MV-4-11 (cell line): ENCODE data around the gene DCLK1.
"Not testable (repeated sequence)": the region's sequence is repeated elsewhere in the genome, so short reads cannot be mapped to it uniquely, and the experiment has no call there.

Source experiments
- DNase-seq: peaks from one replicate; lab custom pipeline; 2025; lab: John Stamatoyannopoulos, UW

DCLK1 gene

DNA sequence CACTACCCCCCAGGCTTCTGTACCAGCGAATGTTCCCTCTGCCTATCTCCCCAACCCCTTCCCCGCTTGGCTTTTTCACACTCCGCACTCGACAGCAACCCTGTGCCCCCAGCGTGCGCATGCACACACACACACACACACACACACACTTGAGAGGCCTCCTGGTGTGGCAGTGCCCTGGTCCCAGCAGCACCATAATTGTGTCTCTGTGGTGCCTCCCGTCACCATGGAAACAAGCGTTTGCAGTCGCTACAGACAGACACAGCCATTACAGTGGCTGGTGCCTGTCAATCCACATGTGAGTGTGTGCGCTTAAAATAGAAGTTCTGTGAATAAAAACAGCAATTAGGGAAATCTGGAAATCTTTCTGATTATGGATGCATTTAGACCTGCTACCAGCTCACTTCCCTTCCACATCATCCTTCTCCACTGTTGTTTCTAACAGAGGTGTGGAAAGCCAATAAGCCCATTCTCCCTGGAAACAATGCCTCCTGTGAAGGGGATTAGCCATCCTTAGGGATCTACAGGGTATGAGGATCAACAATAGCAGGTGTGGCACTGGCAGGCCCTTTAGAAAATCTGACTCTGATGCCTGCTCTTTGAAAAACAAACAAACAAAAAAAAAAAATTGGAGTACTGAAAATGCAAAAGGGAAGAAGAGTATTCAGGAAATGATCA is 146.3 kb downstream of the DCLK1 start:
- DNase-seq, result peak; percentile 0

DNA sequence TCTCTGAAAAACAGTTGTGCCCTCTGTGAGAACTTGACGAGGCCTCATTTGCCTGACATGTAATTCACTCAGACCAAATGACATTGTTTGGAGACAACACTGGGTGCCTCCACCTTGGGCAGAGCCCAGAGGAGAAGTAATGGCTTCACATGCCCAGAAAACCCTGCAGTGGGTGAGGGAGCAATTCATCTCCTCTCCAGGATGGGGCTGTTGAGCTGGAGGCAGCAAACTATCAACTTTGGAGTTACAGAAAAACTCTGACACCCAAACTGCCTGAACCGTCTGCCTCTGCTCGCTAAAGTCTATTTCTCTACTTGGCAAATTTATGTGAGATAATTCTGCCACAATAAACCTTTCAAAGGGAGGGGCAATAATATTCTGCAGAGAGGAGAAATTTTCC is 146.9 kb downstream of the DCLK1 start:
- DNase-seq, result no peak

DNA sequence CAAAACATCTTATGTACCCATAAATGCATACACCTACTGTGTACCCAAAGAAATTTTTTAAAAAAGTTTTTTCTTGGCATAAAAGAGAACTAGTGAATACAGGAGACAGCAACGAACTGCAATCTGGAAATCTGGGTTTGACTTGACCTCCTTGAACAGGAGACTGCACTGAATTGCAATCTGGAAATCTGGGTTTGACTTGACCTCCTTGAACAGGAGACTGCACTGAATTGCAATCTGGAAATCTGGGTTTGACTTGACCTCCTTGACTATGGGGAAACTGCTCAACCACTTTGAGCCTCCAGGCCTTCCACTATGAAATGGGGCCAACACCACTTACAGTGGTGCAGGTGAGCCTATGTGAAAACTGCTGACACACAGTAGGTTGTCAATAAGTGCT is 147.5 kb downstream of the DCLK1 start:
- DNase-seq, result not testable (repeated sequence)

DNA sequence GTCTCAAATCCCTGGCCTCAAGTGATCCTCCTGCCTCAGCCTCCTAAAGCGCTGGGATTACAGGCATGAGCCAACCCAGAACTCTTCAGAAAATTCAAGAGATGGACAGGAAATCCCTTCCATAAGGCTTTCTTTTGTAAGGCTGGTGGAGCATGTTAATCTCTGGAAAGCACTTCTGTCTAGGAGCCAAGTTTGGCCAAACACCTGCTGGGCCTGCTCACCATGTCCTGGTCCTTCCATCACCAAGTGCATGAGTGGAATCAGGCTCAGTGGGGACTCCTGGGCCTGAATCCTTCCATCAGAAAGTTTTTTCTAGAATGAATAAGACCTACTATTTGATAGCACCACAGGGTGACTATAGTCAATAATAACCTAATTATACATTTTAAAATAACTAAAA is 148.0 kb downstream of the DCLK1 start:
- DNase-seq, result no peak

DNA sequence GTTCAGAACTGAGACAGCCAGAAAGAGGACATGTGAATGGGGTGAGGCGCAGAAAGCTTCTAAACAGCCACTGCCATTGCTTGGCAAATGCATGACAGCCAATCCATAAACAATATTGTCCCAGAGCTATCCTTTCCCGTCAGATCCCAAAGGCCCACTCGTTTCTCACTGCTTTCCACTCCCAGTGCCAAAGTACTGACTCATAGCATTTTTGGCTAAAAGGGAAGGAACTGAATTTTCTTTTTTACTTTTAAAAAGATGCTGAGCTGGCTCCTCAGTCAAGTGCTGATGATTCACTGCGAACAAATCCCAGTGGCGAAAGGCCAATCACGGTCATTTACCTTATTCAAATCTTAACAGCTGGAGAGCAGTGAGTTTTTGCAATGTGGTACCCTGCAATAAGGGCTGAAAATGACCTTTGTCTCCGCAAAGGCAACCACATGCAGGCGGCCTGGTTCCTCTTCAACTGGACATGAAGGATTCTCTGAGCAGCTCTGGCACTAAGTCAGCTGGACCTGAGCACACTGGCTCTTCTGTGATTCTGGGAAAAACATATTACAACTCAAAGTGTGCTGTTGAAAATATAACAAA is 151.7 kb downstream of the DCLK1 start:
- DNase-seq, result peak; percentile 3

DNA sequence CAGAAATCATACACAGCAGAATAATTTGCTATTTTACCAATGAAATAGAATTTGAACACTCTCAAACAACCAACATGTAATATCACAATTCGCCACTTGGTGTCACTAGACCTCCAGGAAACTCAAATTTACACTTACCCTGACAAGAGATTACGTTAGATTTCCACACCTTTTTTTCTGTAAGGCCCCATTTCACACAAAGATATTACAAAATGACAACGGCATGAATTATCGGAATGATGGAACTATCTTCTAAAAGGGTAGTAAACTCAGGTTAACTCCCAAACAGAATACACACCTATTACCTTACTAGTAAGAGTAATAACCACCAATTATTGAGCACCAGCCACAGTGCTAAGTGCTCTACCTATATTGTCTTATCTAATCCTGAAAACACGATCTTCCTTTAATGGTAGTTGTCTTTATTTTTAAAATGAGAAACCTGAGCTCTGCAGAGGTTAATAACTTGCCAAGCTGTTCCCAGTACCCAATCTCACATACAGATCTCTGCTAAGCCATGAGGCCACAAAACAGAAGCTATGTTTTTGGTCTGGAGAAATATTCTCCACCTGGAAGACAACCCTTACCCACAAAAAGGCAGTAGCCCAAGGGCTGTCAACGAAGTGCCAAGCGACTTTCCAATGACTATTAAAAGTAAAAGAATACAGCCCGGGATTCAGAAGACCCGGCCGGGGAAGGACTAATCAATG is 152.4 kb downstream of the DCLK1 start:
- peak; percentile 35 for DNase-seq

DNA sequence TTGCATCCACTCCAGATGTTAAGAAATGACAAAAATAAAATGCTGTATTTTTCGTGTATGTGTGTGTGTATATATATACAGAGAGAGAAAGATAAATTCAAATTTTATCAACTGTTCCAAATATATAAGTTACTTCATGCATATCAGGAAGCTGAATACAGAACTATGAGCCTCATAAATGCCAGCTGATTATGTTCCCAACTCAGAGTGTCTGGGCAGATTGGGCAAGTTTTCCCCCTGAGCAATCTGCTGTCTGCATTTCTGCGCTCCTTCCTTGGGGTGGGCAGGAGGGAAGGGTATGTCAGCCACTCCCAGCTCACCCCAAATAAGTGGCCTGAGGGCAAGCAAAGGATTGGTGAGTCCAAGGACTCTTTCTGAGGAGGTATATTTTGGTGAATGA is 154.1 kb downstream of the DCLK1 start:
- no peak for DNase-seq

DNA sequence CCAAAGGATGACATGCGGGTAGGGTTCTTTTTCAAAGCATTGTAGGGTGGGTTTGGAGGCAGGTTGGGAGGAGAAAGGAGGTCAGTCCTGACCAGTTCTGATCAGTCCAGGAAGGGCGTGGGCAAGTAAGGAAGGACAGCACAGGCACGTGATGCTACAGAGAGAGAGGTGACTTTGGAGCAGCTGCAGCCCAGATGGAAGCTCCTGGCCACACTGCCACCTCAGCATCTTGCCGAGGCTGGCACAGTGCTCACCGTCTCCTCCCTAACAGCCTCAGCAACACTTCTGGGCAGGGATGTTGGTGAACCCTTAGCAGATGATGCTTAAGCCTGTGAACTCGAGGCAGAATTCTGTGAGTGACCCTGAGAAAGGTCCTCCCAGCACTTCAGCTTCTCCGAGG is 155.1 kb downstream of the DCLK1 start:
- DNase-seq, result no peak

DNA sequence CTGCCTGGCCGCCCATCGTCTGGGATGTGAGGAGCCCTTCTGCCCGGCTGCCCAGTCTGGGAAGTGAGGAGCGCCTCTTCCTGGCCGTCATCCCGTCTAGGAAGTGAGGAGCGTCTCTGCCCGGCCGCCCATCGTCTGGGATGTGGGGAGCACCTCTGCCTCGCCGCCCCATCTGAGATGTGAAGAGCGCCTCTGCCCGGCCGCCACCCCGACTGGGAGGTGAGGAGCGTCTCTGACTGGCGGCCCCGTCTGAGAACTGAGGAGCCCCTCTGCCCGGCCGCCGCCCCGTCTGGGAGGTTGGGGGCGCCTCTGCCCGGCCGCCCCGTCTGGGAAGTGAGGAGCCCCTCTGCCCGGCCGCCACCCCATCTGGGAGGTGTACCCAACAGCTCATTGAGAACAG is 164.2 kb downstream of the DCLK1 start:
- not testable (repeated sequence) for DNase-seq

DNA sequence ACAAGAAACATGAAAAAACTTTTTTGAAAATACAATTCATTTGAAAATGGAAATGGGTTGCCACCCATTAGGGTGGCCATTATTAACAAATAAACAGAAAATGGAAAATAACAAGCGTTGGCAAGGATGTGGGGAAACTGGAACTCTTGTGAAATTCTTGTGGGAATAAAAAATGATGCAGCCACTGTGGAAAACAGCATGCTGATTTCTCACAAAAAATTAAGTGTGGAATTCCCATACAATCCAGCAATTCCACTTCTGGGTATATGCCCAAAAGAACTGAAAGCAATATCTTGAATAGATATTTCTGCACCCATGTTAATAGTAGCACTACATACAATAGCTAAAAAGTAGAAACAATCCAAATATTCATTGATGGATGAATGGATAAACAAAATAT is 165.2 kb downstream of the DCLK1 start:
- no peak for DNase-seq

DNA sequence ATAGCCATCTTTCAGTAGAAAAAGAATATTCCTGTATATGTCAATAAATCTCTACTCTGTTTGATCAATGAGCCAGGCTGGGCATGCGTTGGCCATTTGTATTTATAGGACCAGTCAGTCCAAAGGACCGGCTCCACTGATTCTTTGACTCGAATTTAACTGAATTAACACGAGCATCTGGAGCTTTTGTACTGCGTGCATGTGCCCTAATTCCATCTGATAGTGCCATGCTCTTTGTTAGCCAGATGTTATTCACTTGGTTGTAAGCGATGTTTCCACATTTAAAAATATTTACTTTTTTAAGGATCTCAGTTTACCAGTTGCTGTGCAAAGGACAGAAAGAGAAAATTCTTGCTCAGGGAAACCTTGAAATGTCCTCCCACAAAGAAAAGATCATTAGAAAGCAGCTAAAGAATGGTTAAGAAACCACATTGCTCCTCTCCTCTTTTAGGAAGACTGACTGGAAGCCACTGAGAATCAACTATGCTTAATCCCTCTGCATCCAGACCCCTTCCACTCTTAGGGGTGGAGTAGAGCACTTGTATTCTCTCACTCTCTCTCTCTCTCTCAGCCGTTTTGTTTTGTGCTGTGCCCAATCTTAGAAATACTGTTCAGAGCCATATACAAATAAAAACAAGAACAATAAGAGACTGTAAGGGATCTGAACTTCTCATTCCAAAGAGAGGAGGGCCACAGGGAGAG is 165.8 kb downstream of the DCLK1 start:
- DNase-seq, result no peak

DNA sequence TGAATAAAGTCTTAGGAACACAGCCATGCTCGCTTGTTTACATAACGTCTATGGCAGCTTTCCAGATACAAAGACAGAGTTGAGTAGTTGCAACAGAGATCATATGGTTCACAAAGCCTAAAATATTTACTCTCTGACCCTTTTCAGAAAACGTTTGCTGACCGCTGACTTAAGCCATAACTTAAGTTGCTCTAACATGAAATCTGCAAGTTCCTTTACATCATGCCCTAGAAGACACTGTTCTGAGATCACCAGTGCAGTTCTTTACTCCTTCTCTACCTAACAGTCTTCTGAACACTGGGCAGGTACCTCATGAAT is 166.4 kb downstream of the DCLK1 start:
- DNase-seq, result no peak

DNA sequence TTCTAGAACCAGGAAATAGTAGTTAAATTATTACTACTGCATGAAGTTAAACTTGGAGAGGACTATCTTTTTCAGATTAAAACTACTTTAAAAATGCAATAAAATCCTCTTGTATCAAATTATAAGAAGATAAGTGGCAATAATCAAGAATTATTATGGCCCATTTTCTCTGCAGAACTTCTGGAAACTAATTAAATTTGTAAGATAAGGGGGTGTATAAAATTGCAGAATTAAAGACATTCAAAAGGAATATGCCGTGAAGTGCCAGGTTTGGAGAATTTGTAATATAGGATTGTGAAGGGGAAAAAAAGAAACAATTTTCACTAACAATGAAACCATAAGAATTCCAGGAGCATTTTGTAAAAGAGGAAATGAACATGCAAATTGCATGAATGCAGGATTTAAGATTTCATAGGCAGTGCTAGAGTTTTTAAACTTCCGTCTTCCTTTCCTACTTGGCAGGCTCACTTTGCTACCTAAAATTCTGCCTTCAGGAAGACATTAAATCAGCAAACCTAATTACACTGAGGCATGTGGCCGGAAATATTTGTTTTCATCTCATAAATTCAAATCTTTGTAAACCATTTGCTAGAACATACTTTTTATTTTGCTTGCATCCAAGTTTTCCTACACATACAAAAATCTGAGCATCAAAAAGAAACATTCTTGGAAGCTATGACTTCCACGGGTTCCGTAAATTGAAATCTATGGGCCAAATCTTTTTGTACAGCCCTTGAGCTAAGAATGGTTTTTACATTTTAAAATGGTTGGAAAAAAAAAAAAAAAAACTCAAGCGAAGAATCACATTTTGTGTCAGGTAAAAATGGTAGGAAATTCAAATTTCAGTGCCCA is 166.9 kb downstream of the DCLK1 start:
- DNase-seq, result no peak

DNA sequence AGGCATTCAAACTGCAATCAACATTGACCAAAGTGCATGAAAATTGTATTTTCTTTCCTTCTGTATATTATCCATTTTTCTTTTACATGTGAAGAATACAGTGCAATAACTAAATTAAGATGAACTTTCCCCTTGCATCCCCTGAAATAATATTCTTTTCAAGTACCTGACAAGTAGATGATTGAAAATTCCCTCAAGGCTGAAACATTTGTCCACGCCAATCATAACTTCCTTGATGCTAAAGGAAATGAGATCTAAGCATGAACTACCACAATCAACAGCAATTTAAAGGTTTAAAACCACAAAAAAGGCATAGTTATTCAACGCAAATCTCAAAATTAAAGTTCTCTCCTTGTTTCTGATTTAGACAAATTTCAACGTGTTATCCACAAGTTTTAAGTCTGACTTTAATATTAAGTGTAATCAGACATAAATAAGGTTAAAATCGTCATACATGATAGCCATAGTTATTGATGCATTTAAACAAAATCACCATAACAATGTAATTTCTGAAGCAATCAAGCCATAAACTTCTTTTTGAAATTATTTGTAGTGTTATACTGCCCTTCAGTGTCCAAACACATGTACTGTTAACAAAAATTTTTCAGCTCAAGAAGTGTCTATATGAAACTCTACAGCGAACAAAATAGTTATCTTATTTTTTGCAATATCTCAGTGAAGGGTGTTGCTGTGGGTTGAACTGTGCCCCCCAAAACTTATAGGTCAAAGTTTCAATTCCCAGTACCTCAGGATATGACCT is 169.5 kb downstream of the DCLK1 start:
- no peak for DNase-seq

DNA sequence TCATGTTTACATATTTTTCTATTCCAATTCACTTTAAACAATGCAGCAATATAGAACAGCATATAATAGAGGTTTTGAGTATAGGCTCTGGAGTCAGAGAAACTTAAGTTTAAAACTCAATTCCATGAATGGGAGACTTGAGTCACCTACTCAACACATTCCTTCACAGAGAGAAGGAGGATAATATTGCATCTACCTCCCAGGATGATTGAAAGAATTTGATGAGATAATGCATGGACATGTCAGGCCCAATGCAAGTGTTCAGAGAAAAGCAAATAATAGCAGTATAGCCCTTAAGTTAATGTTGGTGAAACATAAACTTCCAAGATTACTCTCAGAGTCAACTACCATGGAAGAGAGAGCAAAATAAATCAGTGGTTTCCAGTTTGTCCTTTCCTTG is 170.2 kb downstream of the DCLK1 start:
- no peak for DNase-seq

DNA sequence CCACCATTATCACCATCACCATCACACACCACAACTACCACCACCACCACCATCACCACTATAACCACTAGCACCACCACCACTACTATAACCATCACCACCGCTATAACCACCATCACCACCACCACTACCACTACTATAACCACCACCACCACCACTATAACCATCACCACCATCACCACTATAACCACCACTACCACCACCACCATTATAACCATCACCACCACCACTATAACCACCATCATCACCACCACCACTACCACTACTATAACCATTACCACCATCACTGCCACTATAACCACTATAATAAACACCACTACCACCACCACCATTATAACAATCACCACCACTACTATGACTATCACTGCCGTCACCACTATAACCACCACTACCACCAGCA is 173.2 kb downstream of the DCLK1 start:
- DNase-seq, result no peak

DNA sequence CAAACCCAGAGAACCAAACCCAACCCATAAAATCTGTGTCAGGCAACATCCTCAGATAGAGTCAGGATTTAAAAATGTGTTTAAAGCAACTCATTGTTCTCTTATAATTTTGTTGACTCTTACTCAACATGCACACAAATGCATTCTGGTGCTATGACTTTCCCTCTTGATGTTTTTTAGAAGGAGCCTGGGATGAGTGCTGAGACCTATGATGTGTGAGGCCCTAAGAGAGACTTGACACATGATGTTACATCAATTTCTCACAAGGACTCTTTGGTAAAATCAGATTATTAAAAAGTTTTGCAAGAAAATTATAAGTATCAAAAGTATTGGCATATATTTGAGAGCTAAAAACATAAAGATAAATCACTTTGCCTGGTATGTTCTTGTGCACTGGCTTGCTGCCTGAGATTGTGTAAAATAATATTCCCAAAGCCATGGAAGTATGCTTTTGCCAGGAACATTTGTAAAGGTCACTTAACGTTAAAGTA is 173.9 kb downstream of the DCLK1 start:
- DNase-seq, result no peak

DNA sequence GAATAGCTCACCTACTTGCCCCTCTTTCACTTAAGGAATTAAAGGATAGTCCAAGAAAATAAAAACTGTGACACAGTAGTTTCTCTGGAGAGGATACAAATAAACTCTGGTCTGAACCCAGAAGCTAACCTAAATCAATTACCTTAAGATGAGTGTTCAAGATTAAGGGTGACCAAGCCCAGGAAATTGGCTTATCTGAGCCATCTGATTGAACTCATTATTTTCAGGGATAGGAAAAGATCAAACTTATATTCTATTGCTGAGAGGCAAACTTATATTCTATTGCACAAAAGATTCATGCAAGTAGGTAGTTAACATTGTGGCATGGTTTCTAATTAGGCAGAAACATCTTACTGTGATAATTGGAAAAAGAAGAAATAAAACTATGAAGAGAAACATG is 175.1 kb downstream of the DCLK1 start:
- no peak for DNase-seq

DNA sequence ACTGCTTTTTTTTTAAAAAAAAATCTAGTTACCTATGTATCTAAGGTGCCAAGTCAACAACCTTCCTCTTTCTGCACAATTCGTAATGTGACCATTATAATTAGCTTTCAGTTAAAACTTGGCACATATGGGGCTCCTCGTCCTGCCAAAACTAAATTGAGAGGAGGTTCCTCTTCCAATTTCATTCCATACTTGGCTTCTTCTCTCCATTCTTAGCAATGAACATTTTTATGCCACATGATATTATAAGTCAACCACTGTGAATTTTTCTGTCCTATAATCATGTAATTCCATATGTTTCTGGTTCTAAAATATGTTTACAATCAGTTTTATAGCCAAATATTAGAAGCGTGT is 177.0 kb downstream of the DCLK1 start:
- DNase-seq, result no peak

DNA sequence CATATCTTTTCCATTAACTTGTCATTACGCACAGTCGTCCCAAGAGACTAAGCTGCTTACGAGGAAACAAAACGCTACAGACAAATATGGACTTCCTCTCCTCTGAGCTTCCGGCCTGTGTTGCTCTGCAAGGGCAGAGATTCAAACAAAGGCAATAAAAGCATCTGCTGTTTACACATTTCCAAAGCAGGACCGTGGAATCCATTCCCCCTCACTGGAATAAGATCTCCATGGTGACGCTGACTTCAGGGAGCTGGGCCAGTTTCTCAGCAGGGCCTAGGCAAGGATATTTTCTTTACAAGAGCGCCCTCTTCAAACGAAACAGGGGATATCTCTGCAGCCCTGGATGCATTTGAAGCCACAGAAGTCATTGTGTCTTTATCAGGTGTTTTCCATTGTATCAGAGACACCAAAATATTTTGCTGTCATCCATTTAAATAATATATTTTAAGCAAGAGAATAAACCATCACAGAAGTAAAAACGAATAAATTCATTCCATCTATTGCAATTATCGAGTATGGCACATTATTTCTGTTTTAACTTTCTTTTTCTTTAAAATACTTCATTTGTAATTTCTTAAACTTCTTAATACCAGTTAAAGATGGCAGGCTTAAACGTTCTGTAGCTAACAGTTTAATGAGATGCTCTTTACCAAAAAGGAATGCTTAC is 177.5 kb downstream of the DCLK1 start:
- DNase-seq, result no peak

DNA sequence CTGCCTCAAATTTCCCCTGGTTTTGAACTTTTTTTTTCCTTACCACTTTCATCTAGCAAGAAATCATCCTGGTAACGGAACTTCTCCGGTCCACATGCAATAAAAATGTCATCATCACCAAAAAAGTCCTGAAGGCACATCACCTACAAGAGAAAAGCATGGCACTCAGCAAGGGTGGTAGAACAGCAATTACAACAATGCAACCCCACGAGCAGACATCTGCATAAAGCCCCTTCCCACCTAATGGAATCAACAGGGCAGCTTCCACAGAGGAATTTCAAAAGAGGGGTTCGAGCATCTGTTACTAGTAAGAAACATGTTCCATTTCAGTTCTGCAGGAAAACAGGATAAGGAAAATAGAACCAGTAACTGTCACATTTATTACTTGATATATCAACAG is 183.9 kb downstream of the DCLK1 start:
- no peak for DNase-seq
